Measurements from ENCODE around the gene HACD4. TPM values are rescaled to one million over a fixed set of nuclear protein-coding genes. Genes with fewer than 3 reads are reported as not detected.

HACD4 gene
- total and polyA plus RNA-seq, 2 experiments from 2014 or later = 1.2 to 1.3 TPM

- Histone ChIP-seq H3K4me2 (no peak overlapping the region), H3K9me3 (ENCODE audit: low read depth) (no peaks in the 10 kb centered on the region), H3K36me3 (replicated peaks; ENCODE audit: insufficient read depth, low read depth) (no peaks in the 10 kb centered on the region), H3K79me2 (no peaks in the 10 kb centered on the region), H3K27ac (no peak overlapping the region), H3K4me1 (ENCODE audit: insufficient read depth) (no peaks in the 10 kb centered on the region), H3K4me3 (no peak overlapping the region), H3K27me3 (no peaks in the 10 kb centered on the region), H2AFZ (no peak overlapping the region), H3K9me2 (replicated peaks; ENCODE audit: insufficient read depth) (no peaks in the 10 kb centered on the region), H4K20me1 (ENCODE audit: insufficient read depth, poor library complexity, severe bottlenecking) (no peaks in the 10 kb centered on the region)
- no peak for DNase-seq (ENCODE audit: low spot score)
- TF ChIP-seq EZH2phosphoT487 (IDR thresholded peaks at IDR 0.05; ENCODE audit: low read depth, severe bottlenecking, unreplicated experiment) (no peak), EZH2 (IDR thresholded peaks at IDR 0.05; ENCODE audit: borderline replicate concordance) (no peak)
- TF ChIP-seq, protein P1, sequence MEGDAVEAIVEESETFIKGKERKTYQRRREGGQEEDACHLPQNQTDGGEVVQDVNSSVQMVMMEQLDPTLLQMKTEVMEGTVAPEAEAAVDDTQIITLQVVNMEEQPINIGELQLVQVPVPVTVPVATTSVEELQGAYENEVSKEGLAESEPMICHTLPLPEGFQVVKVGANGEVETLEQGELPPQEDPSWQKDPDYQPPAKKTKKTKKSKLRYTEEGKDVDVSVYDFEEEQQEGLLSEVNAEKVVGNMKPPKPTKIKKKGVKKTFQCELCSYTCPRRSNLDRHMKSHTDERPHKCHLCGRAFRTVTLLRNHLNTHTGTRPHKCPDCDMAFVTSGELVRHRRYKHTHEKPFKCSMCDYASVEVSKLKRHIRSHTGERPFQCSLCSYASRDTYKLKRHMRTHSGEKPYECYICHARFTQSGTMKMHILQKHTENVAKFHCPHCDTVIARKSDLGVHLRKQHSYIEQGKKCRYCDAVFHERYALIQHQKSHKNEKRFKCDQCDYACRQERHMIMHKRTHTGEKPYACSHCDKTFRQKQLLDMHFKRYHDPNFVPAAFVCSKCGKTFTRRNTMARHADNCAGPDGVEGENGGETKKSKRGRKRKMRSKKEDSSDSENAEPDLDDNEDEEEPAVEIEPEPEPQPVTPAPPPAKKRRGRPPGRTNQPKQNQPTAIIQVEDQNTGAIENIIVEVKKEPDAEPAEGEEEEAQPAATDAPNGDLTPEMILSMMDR (IDR thresholded peaks at IDR 0.05; ENCODE audit: poor library complexity) = no peak
- 84% methylated on average over 2 of the region's 2 CpGs for WGBS (ENCODE audit: low lambda C conversion rate, missing lambda C conversion rate)
These were observed 13.3 kb downstream of the HACD4 start for GRCh38 chr9:21018177-21018576.

DNA sequence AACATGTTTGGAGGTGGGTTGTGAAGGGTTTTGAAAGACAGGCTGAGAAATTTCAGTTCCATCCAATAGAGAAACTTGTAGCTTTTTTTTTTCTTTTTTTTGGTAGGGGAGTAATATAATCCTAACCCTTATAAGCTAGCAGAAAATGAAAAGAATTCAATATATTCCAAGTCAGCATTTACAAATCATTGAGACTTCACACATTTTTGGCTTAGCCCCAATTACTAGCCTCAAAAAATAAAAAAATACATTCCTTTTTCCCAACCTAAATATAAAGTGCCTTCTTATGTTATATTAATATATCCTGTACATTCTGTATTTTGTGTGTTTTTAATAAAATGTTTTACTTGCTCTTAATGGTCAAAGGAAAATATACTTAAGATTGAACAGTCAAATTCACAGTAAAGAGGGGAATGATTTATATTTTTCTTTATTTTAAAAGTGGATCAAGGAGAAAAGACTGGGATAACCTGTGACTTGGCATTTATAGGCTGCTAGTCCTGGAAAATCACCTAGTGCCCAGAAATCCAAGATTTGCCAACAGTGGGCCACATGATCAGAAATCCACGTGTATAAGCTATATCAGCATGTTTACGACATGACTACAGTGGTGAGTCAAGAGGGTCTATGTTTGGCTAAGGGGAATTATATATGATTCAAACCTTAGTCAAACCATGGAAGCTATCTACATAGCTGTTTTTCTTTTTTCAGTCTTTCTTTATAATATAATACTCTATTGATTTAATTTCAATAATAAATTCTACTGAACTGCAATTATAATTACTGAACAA, 14.5 kb downstream of the HACD4 start:
- Histone ChIP-seq H3K27me3 (no peaks in the 10 kb centered on the region), H3K79me2 (no peaks in the 10 kb centered on the region), H3K4me3 (no peak overlapping the region), H4K20me1 (ENCODE audit: insufficient read depth, poor library complexity, severe bottlenecking) (no peaks in the 10 kb centered on the region), H2AFZ (no peak overlapping the region), H3K27ac (no peak overlapping the region), H3K4me1 (ENCODE audit: insufficient read depth) (no peaks in the 10 kb centered on the region), H3K9me2 (replicated peaks; ENCODE audit: insufficient read depth) (no peaks in the 10 kb centered on the region), H3K4me2 (no peak overlapping the region), H3K36me3 (replicated peaks; ENCODE audit: insufficient read depth, low read depth) (no peaks in the 10 kb centered on the region), H3K9me3 (ENCODE audit: low read depth) (no peaks in the 10 kb centered on the region)
- TF ChIP-seq EZH2 (IDR thresholded peaks at IDR 0.05; ENCODE audit: borderline replicate concordance) = no peak
- no peak for TF ChIP-seq EZH2phosphoT487 (IDR thresholded peaks at IDR 0.05; ENCODE audit: low read depth, severe bottlenecking, unreplicated experiment)
- TF ChIP-seq, protein P1 (IDR thresholded peaks at IDR 0.05; ENCODE audit: poor library complexity) = no peak
- WGBS (ENCODE audit: low lambda C conversion rate, missing lambda C conversion rate) = 50% methylated on average over 2 of the region's 2 CpGs
- DNase-seq (ENCODE audit: low spot score) = no peak

DNA sequence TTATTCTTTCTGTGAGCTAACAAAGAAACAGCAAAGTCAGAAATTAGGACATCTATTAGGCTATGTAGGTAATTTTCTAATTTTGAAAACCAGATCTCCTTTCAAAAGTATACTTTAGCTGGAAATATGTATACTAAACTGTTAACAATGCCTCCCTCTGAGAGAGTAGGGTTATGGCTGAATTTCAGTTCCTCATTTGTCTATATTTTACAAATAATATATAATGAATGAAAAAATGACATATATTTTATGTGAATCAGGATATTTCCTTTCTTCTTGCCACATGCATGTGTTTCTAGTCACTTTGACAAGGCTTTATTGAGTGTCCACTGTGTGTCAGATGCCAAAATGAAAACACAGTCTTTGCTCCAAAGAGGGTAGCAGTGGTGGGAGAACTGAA, 15.4 kb downstream of the HACD4 start:
- Histone ChIP-seq H3K36me3 (replicated peaks; ENCODE audit: insufficient read depth, low read depth) (no peaks in the 10 kb centered on the region), H3K4me3 (no peak overlapping the region), H3K4me2 (no peak overlapping the region), H3K27ac (no peak overlapping the region), H4K20me1 (ENCODE audit: insufficient read depth, poor library complexity, severe bottlenecking) (no peaks in the 10 kb centered on the region), H2AFZ (no peak overlapping the region), H3K9me3 (ENCODE audit: low read depth) (no peaks in the 10 kb centered on the region), H3K4me1 (ENCODE audit: insufficient read depth) (no peaks in the 10 kb centered on the region), H3K79me2 (no peaks in the 10 kb centered on the region), H3K27me3 (no peaks in the 10 kb centered on the region), H3K9me2 (replicated peaks; ENCODE audit: insufficient read depth) (no peaks in the 10 kb centered on the region)
- TF ChIP-seq EZH2 (IDR thresholded peaks at IDR 0.05; ENCODE audit: borderline replicate concordance) (no peak), EZH2phosphoT487 (IDR thresholded peaks at IDR 0.05; ENCODE audit: low read depth, severe bottlenecking, unreplicated experiment) (no peak)
- TF ChIP-seq, protein P1 (IDR thresholded peaks at IDR 0.05; ENCODE audit: poor library complexity) = no peak
- no peak for DNase-seq (ENCODE audit: low spot score)

Measured in hepatocyte (in vitro differentiated cells).